ENCODE measurements around the gene ZNF423.

GRCh38 chr16:49745311-49745747 is 110.6 kb downstream of the ZNF423 start:
- TF ChIP-seq POLR2AphosphoS5 (IDR thresholded peaks at IDR 0.05; ENCODE audit: low read depth, low read length) (no peak), REST (IDR thresholded peaks at IDR 0.05; ENCODE audit: insufficient read depth in 1 of 2, low read depth in 2 of 2, low read length in 2 of 2) (no peak), SIN3A (IDR thresholded peaks at IDR 0.05; ENCODE audit: borderline replicate concordance, insufficient read depth, low read length) (no peak)

Measured in PFSK-1 (cell line).